Adipose tissue (tissue), 3 donors: ENCODE results near the gene ACE. TPM values are rescaled to one million over a fixed set of nuclear protein-coding genes. Genes with fewer than 3 reads are reported as not detected.
"Not testable (repeated sequence)": the region's sequence is repeated elsewhere in the genome, so short reads cannot be mapped to it uniquely, and the experiment has no call there.

Experiments used
- H3K27ac ChIP-seq: one replicate; pipeline ENCODE4 v1.5.1; 2013; ENCODE audit warnings: low read depth, low read length
- WGBS, 3 donors: extraction: QIAGEN DNeasy Blood & Tissue Kit; methylation state at CpG; one replicate each; pipeline ENCODE4 v1.1.7; 2013; 5-methylcytosine and 5-hydroxymethylcytosine counted together
- polyA plus RNA-seq, 3 donors: library from polyadenylated mRNA; stranded (reverse); fragments of 200-250 nt; gene quantifications; one replicate each; pipeline ENCODE4 v1.2.3, GENCODE V29; 2013
- donor health status: healthy with polysubstance abuse.
- donor health status: Bipolar disorder and iron deficiency.
- donor health status: healthy.

The ACE gene
- polyA plus RNA-seq, 3 donors, result 2.2 to 7.6 (median 5.7) TPM

DNA sequence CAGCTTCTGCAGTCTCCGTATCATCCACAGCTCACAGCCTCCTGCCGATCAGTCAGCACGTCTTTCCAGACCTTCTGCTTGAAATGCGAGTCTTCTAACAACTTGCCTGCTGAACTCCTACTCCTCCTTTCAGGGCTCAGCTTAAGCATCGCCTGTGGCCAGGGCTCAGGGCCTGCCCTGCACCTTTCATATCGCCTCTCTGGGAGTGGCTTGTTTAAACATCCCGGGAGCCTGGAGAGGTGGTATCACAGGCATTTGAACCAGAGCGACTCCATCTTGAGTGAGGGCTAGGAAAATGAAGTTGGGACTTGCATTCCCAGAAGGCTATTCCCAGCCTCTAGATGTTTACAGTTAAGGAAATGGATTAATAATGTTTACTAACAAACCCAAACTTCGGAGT is 16.8 kb upstream of the ACE start:
- H3K27ac ChIP-seq, result no peak overlapping the region
- WGBS, 3 donors, result 75 to 83% (median 76%) methylated on average over 9 of the region's 9 CpGs

GRCh38 chr17:63463771-63464170 is 13.1 kb upstream of the ACE start:
- 46 to 79% (median 54%) methylated on average over 3 of the region's 3 CpGs for WGBS, 3 donors
- no peak overlapping the region for H3K27ac ChIP-seq

DNA sequence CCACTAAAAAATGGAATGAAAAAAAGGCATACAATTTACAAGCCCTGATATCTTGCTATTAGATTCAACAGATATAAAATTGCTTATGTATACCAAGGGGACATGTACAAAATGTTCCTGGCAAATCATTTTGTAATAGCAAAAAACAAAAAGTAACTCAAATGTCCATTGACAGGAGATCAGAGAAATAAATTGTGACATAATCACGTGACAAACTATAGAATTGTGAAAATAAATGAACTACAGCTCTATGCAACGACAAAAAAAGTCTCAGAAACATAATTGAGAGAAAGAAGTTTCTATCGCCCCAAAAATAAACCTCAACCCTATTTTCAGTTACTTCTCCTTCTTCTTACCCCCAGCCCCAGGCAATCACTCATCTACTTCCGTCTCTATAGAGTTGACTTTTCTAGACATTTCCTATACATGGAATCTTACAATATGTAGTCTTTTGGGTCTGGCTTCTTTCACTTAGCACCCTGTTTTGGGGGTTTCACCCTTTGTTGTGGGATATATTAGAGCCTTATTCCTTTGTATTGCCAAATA is 12.1 kb upstream of the ACE start:
- 53 to 83% (median 72%) methylated on average over 4 of the region's 4 CpGs for WGBS, 3 donors
- H3K27ac ChIP-seq, result no peak overlapping the region

GRCh38 chr17:63468099-63468498 is 8.8 kb upstream of the ACE start:
- H3K27ac ChIP-seq, result not testable (repeated sequence)
- 90 to 92% (median 91%) methylated on average over 6 of the region's 6 CpGs for WGBS, 3 donors

GRCh38 chr17:63474174-63474573 is 2.7 kb upstream of the ACE start:
- 15 to 30% (median 30%) methylated on average over 3 of the region's 3 CpGs for WGBS, 3 donors
- H3K27ac ChIP-seq, result no peak overlapping the region

DNA sequence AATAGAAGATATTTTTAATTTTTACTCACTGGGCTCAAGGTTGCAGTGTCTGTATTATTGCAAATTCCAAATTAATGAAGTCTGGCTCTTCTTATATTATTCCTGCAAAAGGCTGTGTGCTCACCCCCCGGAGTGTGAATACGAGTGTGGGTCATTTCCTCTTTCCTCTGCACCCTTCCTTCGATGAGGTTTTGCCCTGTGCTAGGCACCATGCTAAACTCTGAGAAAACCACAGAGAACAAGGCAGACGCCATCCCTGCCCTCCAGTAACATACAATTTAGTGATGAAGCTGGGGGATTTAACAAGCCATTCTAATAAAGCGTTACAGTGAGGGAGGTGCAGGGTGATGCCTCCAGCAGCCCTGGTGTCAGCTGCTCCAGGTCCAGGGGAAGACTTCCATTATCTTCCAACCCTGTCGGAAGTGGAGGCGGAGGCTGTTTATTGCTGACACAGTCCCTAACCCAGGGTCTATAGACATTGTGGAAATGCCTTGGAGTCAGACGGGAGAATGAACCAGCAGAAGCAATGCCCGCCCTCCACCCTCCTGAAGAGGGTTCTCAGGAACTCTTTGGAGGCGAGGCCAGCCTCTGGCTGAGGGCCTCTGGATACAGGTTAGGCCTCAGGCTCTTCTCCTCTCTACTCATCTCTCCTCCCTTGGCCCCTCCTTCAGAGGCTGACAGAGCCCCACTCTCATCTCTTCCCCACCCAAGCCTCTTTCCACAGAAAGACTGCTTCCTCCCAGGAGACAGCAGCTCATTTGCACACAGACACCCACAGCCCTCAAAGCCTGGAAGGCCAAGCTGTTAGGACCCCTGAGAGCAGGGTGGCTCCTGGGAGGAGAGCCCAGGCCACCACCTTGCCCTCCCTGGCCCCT is 2.0 kb upstream of the ACE start:
- 60 to 62% (median 61%) methylated on average over 10 of the region's 10 CpGs for WGBS, 3 donors
- no peak overlapping the region for H3K27ac ChIP-seq

GRCh38 chr17:63475491-63476412 is 1.1 kb upstream of the ACE start:
- WGBS, 3 donors, result 76 to 77% (median 77%) methylated on average over 26 to 28 of the region's 28 CpGs
- H3K27ac ChIP-seq, result no peak overlapping the region

- 1 to 17% (median 6%) methylated on average over 33 to 36 of the region's 36 CpGs for WGBS, 3 donors
Measured at GRCh38 chr17:63476459-63476853, 405 bp upstream of the ACE start.

GRCh38 chr17:63477480-63478440 is 899 bp downstream of the ACE start:
- no peak overlapping the region for H3K27ac ChIP-seq

More at GRCh38 chr17:63476459-63476853, 405 bp upstream of the ACE start:
- H3K27ac ChIP-seq, result no peak overlapping the region

DNA sequence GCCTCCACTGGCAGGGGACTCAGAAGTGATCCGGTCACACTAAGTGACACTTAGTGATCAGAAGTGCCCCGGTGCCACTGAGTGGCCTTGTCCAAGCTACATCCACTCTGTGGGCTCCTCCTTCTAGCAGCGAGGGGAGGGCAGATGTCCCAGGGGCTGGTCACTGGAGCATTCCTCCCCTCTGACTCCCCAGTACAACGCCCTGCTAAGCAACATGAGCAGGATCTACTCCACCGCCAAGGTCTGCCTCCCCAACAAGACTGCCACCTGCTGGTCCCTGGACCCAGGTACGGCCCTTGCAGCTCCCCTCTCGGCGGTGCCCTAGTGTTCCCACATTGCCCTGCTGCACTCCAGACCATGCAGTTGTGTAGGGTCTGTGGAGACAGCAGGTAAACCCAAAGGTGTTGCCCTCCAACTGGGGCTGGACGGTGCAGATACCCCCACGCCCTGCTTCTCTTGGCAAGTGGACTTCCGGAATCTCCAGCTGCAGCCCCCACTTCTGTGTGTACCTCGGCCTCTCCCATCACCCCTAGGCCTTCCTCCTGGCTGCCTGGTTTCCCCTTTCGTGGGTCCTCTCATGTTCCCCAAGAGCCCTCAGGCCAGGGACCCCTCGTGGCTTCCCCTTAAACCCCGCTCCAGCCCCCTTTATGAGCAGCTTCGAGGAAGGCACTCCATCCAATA is 2.1 kb downstream of the ACE start:
- no peak overlapping the region for H3K27ac ChIP-seq
- WGBS, 3 donors, result 42 to 47% (median 43%) methylated on average over 16 of the region's 16 CpGs

More at GRCh38 chr17:63477480-63478440, 899 bp downstream of the ACE start:
- 11 to 18% (median 13%) methylated on average over 44 of the region's 44 CpGs for WGBS, 3 donors

DNA sequence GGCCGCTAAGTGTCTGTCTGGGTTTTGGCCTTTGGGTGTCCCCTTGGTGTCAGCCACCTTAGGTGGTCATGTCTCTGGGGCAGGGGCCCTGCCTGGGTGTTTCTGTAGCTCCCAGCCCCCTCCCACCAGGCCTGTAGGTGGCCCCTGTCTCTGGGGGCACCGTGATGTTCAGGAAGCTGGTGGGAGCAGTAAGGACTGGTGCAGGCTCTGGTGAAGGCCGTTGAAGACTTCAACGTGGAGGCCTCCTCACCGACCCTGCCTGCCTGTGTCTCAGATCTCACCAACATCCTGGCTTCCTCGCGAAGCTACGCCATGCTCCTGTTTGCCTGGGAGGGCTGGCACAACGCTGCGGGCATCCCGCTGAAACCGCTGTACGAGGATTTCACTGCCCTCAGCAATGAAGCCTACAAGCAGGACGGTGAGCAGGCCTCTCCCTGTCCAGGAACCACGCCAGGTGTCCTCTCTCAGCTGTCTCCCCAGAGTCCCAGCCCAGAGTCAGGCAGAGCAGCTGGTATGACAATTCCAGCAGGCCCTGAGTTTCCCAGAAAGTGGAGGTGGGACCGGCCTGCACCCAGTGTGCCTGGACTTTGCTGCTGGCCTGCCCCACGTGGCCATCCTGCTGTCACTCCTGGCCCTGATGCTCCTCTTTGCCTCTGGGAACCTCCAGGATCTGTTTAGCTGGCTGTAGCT is 2.8 kb downstream of the ACE start:
- H3K27ac ChIP-seq, result no peak overlapping the region
- WGBS, 3 donors, result 80 to 81% (median 81%) methylated on average over 17 of the region's 17 CpGs

DNA sequence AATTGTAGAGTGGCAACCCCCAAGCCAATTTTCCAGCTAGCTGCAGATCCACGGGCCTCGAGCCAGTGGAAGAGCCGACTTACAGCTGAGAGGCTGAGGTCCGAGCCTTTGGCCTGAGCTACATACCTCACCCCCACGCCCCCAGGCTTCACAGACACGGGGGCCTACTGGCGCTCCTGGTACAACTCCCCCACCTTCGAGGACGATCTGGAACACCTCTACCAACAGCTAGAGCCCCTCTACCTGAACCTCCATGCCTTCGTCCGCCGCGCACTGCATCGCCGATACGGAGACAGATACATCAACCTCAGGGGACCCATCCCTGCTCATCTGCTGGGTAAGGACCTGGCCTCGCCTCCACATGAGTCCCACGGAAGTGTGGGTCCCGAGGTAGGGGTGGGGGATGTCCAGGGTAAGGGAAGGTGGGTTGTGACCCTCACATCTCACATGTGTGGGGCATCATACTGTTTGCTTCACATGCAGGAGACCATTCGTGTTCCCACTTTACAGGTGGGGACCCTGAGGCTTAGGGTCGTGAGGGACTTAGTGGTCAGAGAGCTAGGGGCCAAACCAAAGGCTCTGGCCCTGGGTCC is 3.4 kb downstream of the ACE start:
- WGBS, 3 donors, result 85 to 92% (median 89%) methylated on average over 21 of the region's 21 CpGs
- H3K27ac ChIP-seq, result no peak overlapping the region

DNA sequence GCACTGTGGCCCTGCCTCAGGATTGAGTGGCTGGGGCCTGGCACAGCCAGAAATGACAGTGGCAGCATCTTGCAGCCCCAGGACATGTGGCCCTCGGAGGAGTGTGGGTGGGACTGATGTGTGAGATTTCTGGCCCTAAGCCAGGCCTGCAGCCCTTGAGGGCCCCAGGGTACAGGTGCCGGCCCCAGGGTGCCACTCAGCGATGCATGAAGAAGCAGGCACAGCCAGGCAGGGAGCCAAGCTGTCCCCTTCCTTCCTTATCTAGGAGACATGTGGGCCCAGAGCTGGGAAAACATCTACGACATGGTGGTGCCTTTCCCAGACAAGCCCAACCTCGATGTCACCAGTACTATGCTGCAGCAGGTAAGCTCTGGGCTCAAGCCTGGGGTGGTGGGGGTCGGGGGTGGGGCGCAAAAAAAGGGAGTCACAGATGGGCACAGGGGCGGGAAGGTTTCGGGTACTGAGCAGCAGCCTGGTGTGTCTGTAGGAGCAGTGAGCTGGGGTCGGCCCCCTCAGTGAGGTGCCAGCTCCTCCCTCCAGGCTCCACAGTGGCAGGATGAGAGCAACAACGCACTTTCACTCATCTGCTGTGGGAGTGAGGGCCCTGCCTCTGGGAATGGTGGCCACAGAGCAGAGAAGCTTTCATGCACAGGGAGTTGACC is 4.1 kb downstream of the ACE start:
- WGBS, 3 donors, result 69 to 81% (median 80%) methylated on average over 11 of the region's 11 CpGs

GRCh38 chr17:63481488-63481870 is 4.6 kb downstream of the ACE start:
- WGBS, 3 donors, result 89 to 94% (median 90%) methylated on average over 16 of the region's 16 CpGs
- no peak overlapping the region for H3K27ac ChIP-seq

More for the DNA sequence above, 4.1 kb downstream of the ACE start:
- no peak overlapping the region for H3K27ac ChIP-seq

GRCh38 chr17:63482509-63482908 is 5.6 kb downstream of the ACE start:
- 88 to 93% (median 90%) methylated on average over 16 of the region's 16 CpGs for WGBS, 3 donors
- H3K27ac ChIP-seq, result no peak overlapping the region

- 83 to 89% (median 87%) methylated on average over 10 of the region's 10 CpGs for WGBS, 3 donors
- no peak overlapping the region for H3K27ac ChIP-seq
Measured at GRCh38 chr17:63483038-63483437, 6.2 kb downstream of the ACE start.
